Gastroesophageal sphincter (tissue), 4 donors: Measurements from ENCODE around the gene KAZN. TPM values are rescaled to one million over a fixed set of nuclear protein-coding genes. Genes with fewer than 3 reads are reported as not detected.

Experiments
- ATAC-seq: fragments of 150-250 bp; one replicate; pipeline ENCODE4 v1.9.1; 2016; ENCODE audit warnings: mild to moderate bottlenecking, moderate library complexity
- H3K27ac ChIP-seq, 4 donors: fragments of 200-600 bp; sonication (generic) in 3 of 4; 1 replicate in 3 of 4; 2 replicates in 1 of 4; pipeline ENCODE4 v1.5.1; 2016 to 2019
- H3K27me3 ChIP-seq: fragments of 200-600 bp; sonication (generic); one replicate; pipeline ENCODE4 v1.5.1; 2019
- H3K36me3 ChIP-seq, 2 donors: fragments of 200-600 bp; sonication (generic); one replicate each; pipeline ENCODE4 v1.5.1; 2019; ENCODE audit warnings: control low read depth in 1 of 2
- H3K4me1 ChIP-seq, 3 donors: fragments of 200-600 bp; sonication (generic); 1 replicate in 2 of 3; 2 replicates in 1 of 3; pipeline ENCODE4 v1.5.1; 2016 to 2019; ENCODE audit warnings: control low read depth in 2 of 3
- H3K4me3 ChIP-seq, 2 donors: fragments of 200-600 bp; sonication (generic); one replicate each; pipeline ENCODE4 v1.5.1; 2019; ENCODE audit warnings: mild to moderate bottlenecking in 1 of 2, moderate library complexity in 1 of 2
- H3K9me3 ChIP-seq, 3 donors: fragments of 200-600 bp; sonication (generic); one replicate each; pipeline ENCODE4 v1.5.1; 2017 to 2019; ENCODE audit warnings: control low read depth in 2 of 3
- CTCF ChIP-seq, 4 experiments: fragments of 200-600 bp in 2 of 4; fragments of 450-650 bp in 2 of 4; sonication (generic) in 1 of 4; IDR thresholded peaks; one replicate each; pipeline ENCODE4 v1.5.1; 2017 to 2019; ENCODE audit warnings: antibody characterized with exemption in 4 of 4, mild to moderate bottlenecking in 2 of 4, moderate library complexity in 2 of 4
- EP300 ChIP-seq: sonication (generic); formaldehyde crosslinking; IDR thresholded peaks from one replicate; pipeline ENCODE4 v1.6.1; 2017; ENCODE audit warnings: antibody characterized with exemption, mild to moderate bottlenecking
- POLR2A ChIP-seq, 2 donors: fragments of 450-650 bp; IDR thresholded peaks; one replicate each; pipeline ENCODE4 v1.6.1; 2017; ENCODE audit warnings: antibody characterized with exemption in 2 of 2, mild to moderate bottlenecking in 2 of 2, moderate library complexity in 1 of 2
- POLR2AphosphoS5 ChIP-seq: sonication (generic); formaldehyde crosslinking; IDR thresholded peaks from one replicate; pipeline ENCODE4 v1.6.1; 2017; ENCODE audit warnings: antibody characterized with exemption
- WGBS, 2 donors: methylation state at CpG; one replicate each; pipeline ENCODE4 v1.1.5; 2018; ENCODE audit warnings: low coverage in 1 of 2; 5-methylcytosine and 5-hydroxymethylcytosine counted together
- total RNA-seq, 4 donors: library from RNA; depleted of rRNA; stranded (reverse); fragments of >200 nt; gene quantifications; one replicate each; pipeline ENCODE4 v1.1.0, GENCODE V29; 2016

Gene KAZN
- total RNA-seq, 4 donors from 2014 or later = 6.5 to 16.6 (median 11.5) TPM

GRCh38 chr1:15089258-15089992, 490.9 kb downstream of the KAZN start:
- no peak for ATAC-seq
- 51 to 66% methylated on average over 2 to 3 of the region's 4 CpGs for WGBS, 2 donors
- H3K27ac ChIP-seq = no peak overlapping the region

GRCh38 chr1:15090373-15090772, 491.9 kb downstream of the KAZN start:
- Histone ChIP-seq H3K27me3 (no peaks in the 10 kb centered on the region), H3K27ac (no peak overlapping the region), H3K4me3 (no peak overlapping the region), H3K36me3 (no peaks in the 10 kb centered on the region), H3K4me1 (no peaks in the 10 kb centered on the region), H3K9me3 (no peaks in the 10 kb centered on the region)
- no CpG with 5 or more reads among the region's 13 CpGs for WGBS, 2 donors
- ATAC-seq = peak; percentile 51
- TF ChIP-seq CTCF (IDR thresholded peaks at IDR 0.05) (no peak), EP300 (no peak), POLR2AphosphoS5 (no peak), POLR2A (IDR thresholded peaks at IDR 0.05) (no peak)

More at GRCh38 chr1:15089258-15089992, 490.9 kb downstream of the KAZN start:
- no peaks in the 10 kb centered on the region for H3K4me1 ChIP-seq
- H3K27me3 ChIP-seq = no peaks in the 10 kb centered on the region
- no peak for TF ChIP-seq CTCF (IDR thresholded peaks at IDR 0.05)
- no peak for TF ChIP-seq POLR2A (IDR thresholded peaks at IDR 0.05)
- no peak for TF ChIP-seq POLR2AphosphoS5
- TF ChIP-seq EP300 = no peak
- H3K4me3 ChIP-seq = no peak overlapping the region
- H3K36me3 ChIP-seq = no peaks in the 10 kb centered on the region
- no peaks in the 10 kb centered on the region for H3K9me3 ChIP-seq

GRCh38 chr1:15094056-15094455, 495.6 kb downstream of the KAZN start:
- Histone ChIP-seq H3K27ac (no peak overlapping the region), H3K9me3 (no peaks in the 10 kb centered on the region), H3K4me3 (no peak overlapping the region), H3K36me3 (no peaks in the 10 kb centered on the region), H3K27me3 (no peaks in the 10 kb centered on the region), H3K4me1 (no peaks in the 10 kb centered on the region)
- 69 to 73% methylated on average over 3 to 5 of the region's 16 CpGs for WGBS, 2 donors
- ATAC-seq = no peak
- TF ChIP-seq CTCF (IDR thresholded peaks at IDR 0.05) = no peak
- no peak for TF ChIP-seq POLR2AphosphoS5
- TF ChIP-seq POLR2A (IDR thresholded peaks at IDR 0.05) = no peak
- TF ChIP-seq EP300 = no peak

- no peaks in the 10 kb centered on the region for H3K9me3 ChIP-seq
These were observed 496.4 kb downstream of the KAZN start for GRCh38 chr1:15094719-15095495.

More at GRCh38 chr1:15094719-15095495, 496.4 kb downstream of the KAZN start:
- TF ChIP-seq CTCF (IDR thresholded peaks at IDR 0.05) (no peak), EP300 (no peak), POLR2AphosphoS5 (no peak), POLR2A (IDR thresholded peaks at IDR 0.05) (no peak)
- Histone ChIP-seq H3K4me1 (no peaks in the 10 kb centered on the region), H3K27me3 (peaks cover 8% of the 10 kb centered on the region), H3K27ac (no peak overlapping the region), H3K4me3 (no peak overlapping the region), H3K36me3 (no peaks in the 10 kb centered on the region)
- no peak for ATAC-seq
- WGBS, 2 donors = 100% methylated on average over 4 of the region's 26 CpGs; no CpG with 5 or more reads in 1 of the 2 donors
